Measurements from ENCODE around the gene TVP23B.
"Not testable (repeated sequence)": the region's sequence is repeated elsewhere in the genome, so short reads cannot be mapped to it uniquely, and the experiment has no call there.

DNA sequence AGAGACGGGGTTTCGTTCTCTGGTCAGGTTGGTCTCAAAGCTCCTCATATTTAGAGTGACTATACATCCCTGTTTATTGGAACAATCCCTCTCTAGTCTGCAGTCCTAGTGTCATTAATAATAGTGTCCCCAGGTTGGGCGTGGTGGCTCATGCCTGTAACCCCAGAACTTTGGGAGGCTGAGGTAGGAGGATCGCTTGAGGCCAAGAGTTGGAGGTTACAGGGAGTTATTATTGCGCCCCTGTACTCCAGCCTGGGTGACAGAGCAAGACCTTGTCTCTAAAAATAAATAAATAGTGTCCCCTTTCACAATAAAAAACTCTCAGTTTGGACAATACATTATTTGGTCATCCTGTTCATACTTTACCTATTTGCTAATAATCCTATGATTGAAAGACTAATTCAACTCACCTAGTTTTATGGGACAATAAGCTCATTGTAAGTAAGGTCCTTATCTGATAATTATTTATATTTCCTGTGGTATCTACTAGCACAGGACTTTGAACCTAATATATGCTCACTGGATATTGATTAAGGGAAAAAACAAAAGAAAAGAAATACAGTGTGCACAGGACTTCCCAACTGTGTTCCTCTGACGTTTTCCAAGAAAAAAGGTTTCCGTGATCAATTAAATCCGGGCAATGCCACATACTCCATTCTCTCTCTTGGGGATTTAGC, 23.5 kb upstream of the TVP23B start:
- TF ChIP-seq POLR2A (IDR thresholded peaks at IDR 0.05; ENCODE audit: low read length); GATA1 (IDR thresholded peaks at IDR 0.05; ENCODE audit: low read depth, low read length): not testable (repeated sequence)

Data from erythroblast (primary cell).